HG02938 (cell line): ENCODE data around the gene DPP4.

Experiments
- ATAC-seq: cut with Tn5 transposase; IDR thresholded peaks from one replicate; pipeline ENCODE4 v1.9.1; 2021; ENCODE audit warnings: mild to moderate bottlenecking, moderate library complexity; ENCODE audit not compliant: unreplicated experiment

The DPP4 gene

DNA sequence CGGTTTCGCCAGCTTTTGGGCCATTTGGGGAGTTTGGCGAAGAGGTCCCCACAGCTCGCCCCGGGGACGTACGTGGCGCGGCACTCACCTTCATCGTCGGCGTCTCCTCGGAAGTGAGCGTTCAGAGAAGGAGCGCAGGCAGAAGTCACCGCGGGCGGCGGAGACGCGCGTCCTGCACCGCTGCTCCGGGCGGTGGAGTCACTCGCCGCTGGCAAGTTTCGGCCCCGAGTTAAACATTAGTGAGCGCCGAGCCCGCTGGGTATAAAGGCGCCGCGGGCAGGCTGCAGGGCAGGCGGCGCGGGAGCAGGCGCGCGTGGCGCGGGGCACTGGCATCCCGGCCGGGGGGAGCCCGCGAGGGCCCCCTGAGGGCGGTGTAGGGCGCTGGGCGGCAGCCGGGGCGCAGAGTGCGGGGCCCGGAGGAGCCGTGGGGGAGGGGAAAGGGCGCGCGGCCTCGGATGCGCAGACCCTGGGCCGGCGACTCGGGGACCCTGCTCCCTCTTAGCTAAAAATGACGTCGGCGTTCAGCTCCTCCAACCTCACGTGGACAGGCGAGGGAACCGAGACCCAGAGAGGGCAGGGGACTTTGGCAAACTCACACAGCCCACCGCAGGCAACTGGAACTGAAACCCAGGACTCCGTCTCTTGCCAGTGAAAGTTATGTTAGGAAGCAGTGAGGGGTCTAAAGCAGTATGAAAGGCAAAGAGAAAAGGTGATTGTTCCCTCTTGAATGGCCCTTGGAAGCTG, at the start of gene DPP4:
Gene DPP4 (minus strand): TSS at position 328 of the 744 bp plus-strand sequence. CDS start 234 bp downstream, at position 94.
- ATAC-seq, result peak; percentile 84

- no peak for ATAC-seq
Observed at GRCh38 chr2:162118166-162119031, 44.4 kb upstream of the DPP4 start.

GRCh38 chr2:162116352-162116751, 42.3 kb upstream of the DPP4 start:
- no peak for ATAC-seq

DNA sequence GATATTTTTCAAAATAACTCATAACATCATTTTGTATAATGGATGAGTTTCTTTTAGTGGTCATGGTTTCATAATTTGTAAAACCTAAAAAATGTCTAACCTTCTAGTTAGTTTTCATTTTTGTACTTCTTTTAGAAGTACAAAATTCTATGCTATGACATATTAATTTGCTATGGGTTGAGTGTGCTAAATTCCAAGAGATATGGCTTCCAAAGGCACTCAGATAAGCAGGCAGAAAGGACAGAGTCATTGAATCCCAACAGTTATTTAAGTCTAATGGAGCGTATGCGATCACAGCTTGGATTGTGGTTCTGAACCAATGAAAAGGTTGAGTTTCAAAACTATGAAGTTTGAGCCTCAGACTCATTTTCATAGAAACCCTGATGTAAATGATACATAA, 41.1 kb upstream of the DPP4 start:
- no peak for ATAC-seq

DNA sequence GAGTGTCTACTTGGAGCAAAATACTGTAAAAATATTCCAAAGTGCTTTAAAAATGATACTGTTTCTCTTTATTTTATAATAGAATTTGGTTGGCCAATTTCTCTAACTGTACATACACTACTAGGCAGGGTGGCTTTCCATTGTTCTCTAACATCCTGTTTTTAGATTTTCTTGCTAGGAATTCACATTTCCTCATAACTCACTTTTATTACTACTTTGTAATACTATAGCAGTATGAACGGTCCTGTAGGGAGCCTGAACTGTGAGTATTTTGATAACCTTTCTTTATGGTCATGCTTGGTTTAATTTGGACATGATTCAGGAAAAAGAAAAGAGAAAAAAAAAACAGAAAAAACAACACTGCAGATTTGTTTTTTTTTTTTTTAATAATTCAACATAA, 40.3 kb upstream of the DPP4 start:
- ATAC-seq, result no peak

DNA sequence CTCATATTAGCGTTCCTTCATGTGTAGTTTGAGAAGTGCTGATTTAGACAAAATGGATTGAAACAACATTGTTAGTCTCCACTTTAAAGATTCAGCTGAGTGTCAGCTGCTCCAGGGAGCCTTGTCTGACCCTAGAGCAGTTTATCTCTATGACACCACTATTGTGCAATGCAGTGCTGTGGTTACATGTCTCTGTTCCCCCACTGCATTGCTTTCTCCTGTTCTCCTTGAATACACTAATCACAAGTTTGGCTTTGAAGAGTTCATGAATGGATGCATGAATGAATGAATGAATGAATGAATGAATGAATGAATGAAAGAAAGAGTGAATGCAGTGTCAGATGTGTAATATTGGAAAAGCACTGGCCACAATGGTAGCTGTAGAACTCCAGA, 39.8 kb upstream of the DPP4 start:
- no peak for ATAC-seq

- no peak for ATAC-seq
Observed at GRCh38 chr2:162113088-162113775, 39.2 kb upstream of the DPP4 start.

- no peak for ATAC-seq
Observed at GRCh38 chr2:162111958-162112850, 38.2 kb upstream of the DPP4 start.

DNA sequence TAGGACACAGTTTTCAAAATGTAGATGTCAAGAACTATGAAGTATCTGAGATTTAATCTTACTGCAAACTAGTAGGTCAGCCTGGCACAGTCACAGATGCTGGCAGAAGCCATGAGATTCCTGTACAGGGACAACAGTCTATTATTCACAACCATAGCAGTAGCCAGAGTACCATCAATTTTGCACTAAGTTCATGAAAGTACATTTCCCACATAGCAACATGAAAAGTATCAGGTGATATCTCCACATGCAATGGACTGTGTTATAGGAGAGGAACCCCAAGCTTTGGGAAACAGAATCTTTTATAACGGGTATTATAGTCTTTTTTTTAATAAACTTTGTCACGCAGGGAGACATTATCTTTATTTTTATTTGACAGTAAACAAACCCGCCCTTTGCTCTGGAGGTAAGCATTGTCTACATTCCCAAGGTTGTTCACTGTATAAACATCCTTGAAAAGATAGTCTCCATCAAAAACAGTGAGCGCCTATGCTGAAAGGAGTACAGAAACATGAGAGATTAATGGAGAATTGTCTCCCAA, 33.4 kb upstream of the DPP4 start:
- ATAC-seq, result no peak

GRCh38 chr2:162106746-162107145, 32.7 kb upstream of the DPP4 start:
- ATAC-seq, result no peak

GRCh38 chr2:162106146-162106551, 32.1 kb upstream of the DPP4 start:
- ATAC-seq, result no peak

DNA sequence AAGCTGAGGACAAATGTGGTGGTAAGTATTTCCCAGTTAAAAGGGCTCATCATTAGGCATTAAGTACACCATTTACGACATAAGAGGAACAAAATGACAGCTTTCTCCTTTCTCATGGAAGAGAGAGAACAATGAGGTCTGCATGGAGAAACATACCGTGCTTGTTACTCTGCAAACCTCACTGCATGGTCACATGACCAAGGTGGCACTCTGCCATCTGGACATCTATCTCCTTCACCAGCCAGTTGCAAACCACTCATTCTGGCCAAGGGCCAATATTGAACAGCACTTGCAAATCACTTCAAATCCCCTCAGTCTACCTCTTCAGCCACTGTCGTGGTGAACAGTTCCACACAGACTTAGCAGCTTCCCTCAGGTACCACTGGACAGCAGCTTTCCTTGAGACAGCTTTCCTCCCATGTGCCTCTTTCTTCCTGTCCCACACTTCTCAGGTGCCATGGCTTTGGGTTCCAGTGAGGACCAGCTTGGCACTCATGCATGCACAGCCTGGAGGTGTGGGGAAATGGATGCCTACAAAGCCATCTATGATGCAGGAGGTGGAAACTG, 29.5 kb upstream of the DPP4 start:
- no peak for ATAC-seq

DNA sequence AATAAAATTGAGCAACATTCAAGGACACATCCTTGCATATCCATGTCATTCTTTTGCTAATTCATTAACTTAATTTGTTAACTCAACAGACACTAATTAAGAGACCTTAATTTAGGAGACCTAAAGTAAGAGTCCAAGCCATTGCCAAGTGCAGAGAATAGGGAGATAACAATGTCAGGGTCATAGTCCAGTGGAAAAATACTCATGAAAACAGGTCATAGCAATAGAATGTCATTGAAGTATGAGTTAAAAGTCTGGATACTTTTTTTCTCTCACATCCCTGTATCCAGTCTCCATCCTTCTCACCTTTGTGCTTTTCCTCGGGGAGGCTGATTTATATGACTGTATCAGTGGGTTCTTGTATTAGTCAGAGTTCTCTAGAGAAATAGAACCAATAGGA, 26.6 kb upstream of the DPP4 start:
- no peak for ATAC-seq

DNA sequence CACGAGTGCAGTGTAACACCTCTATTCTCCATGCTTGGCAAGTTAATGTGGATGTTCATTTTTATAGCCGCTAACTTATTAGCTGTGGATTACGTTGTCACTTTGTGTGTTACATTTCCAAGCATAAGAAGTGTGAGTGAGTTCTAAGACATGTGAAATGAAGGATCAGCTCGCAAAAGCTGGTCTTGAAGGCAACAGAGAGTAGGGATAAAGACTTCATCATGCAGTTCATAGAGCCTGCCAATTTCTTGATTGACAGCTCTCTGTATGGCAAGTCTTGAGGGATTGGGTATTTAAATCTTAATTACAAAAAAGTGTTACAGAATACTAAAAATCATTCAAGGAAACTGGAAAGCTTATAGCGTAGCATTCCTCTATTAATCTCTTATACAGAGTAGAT, 25.8 kb upstream of the DPP4 start:
- no peak for ATAC-seq

DNA sequence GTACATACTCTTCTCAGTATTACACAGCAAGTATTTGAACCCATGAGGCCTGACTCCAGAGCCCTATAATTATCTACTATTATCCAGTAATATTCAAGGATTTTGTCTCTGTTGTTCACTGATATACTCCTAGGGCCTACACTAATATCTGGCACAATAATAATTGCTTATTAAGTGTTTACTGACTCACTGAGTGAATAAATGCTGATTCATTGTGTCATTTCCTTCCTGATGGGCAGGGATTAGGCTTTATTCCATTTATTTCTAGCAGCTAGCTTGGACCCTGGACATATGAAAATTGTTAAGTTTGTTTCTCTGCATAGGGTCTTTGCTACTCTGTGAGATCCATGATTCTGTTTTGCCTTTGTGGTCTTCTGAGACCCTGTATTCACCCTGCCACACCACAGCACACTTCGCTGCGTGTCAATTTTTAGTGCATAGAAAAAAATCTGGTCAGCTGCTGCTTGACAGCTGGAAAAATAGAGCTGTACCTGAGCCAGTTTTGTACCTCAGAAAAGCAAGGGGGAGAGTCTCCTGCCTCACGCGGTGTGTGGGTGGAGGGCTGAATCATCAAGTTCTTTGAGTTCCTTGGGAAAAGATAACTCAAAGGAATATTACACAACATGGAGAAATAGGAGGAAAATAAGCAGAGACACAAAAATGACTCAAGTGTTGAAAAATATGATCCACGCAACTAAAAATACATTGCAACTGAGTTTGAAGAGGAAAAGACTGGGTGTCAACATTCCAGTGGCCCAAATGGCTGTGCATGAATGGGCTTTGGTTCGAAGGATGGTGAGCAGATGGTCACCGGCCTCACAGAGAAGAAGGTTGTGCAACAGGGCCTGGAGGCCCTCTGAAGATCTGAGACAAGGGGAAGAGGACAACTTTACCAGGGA, 18.9 kb upstream of the DPP4 start:
- no peak for ATAC-seq

DNA sequence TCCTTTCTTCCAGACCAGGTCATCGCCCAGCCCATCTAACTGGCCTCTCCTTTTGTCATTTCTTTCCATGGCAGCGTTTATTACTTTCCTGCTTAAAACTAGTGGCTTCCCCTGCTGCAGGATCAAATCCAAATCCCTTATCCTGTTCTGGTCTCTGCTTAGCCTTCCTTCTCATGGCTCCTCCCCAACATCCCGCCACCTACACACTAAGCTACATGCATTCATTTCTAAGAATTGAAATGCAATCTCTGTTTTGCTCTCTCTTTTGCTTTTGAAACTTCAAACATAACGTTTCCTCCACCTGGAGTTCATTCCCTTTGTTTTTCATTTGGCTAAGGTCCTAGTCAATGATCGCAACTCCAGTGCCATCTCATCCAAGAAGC, 18.0 kb upstream of the DPP4 start:
- no peak for ATAC-seq

GRCh38 chr2:162091325-162092007, 17.5 kb upstream of the DPP4 start:
- ATAC-seq, result no peak

DNA sequence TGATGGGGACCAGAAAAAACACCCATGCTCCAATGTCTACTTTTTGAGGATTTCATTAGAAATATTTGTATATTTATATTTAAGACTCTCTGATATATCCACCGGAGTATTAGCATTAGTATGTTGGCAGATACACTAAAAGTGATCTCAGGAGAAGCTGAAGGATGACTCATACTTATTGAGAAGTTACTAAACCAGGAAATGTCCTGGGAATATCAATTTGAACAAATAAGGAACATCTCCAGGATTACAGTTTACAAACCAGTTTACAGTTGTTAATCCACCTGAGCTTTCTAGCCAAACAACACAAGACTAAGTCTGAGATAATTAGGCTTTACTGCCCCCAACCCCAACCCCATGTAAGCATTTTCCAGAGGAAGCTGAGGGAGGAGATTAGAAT, 16.1 kb upstream of the DPP4 start:
- no peak for ATAC-seq
